ENCODE results near the gene UBE2V1. TPM values are rescaled to one million over a fixed set of nuclear protein-coding genes. Genes with fewer than 3 reads are reported as not detected.
"Not testable (repeated sequence)": the region's sequence is repeated elsewhere in the genome, so short reads cannot be mapped to it uniquely, and the experiment has no call there.

Gene UBE2V1
- total RNA-seq, 1 donor from 2014 or later: 79.8 TPM

GRCh38 chr20:50107086-50107660 is 5.8 kb downstream of the UBE2V1 start:
- no peaks in the 10 kb centered on the region for H3K9me3 Mint-ChIP-seq (ENCODE audit: low read depth)
- H3K36me3 Mint-ChIP-seq (ENCODE audit: low read depth): no peaks in the 10 kb centered on the region
- no peak for DNase-seq (ENCODE audit: low spot score)
- H3K27ac Mint-ChIP-seq (ENCODE audit: unreplicated experiment): peak overlapping the region; percentile 80
- no peaks in the 10 kb centered on the region for H3K27me3 Mint-ChIP-seq (ENCODE audit: low read depth)
- TF ChIP-seq CTCF (IDR thresholded peaks at IDR 0.05): no peak
- no peak overlapping the region for H3K4me3 Mint-ChIP-seq (ENCODE audit: unreplicated experiment)
- peaks cover 85% of the 10 kb centered on the region for H3K4me1 Mint-ChIP-seq (ENCODE audit: low read depth)

GRCh38 chr20:50106669-50107068 is 6.3 kb downstream of the UBE2V1 start:
- H3K4me3 Mint-ChIP-seq (ENCODE audit: unreplicated experiment); DNase-seq (ENCODE audit: low spot score): not testable (repeated sequence)
- H3K4me1 Mint-ChIP-seq (ENCODE audit: low read depth): peaks cover 82% of the 10 kb centered on the region

GRCh38 chr20:50103464-50104107 is 9.4 kb downstream of the UBE2V1 start:
- DNase-seq (ENCODE audit: low spot score); H3K27me3 Mint-ChIP-seq (ENCODE audit: low read depth): not testable (repeated sequence)
- H3K4me1 Mint-ChIP-seq (ENCODE audit: low read depth): peaks cover 76% of the 10 kb centered on the region

More at GRCh38 chr20:50106669-50107068, 6.3 kb downstream of the UBE2V1 start:
- H3K27me3 Mint-ChIP-seq (ENCODE audit: low read depth); H3K36me3 Mint-ChIP-seq (ENCODE audit: low read depth); H3K9me3 Mint-ChIP-seq (ENCODE audit: low read depth): not testable (repeated sequence)
- peak overlapping the region; percentile 80 for H3K27ac Mint-ChIP-seq (ENCODE audit: unreplicated experiment)

GRCh38 chr20:50102551-50102950 is 10.4 kb downstream of the UBE2V1 start:
- not testable (repeated sequence) for H3K36me3 Mint-ChIP-seq (ENCODE audit: low read depth); H3K9me3 Mint-ChIP-seq (ENCODE audit: low read depth); DNase-seq (ENCODE audit: low spot score); H3K4me3 Mint-ChIP-seq (ENCODE audit: unreplicated experiment); H3K27me3 Mint-ChIP-seq (ENCODE audit: low read depth)
- H3K27ac Mint-ChIP-seq (ENCODE audit: unreplicated experiment): peak overlapping the region; percentile 94
- H3K4me1 Mint-ChIP-seq (ENCODE audit: low read depth): peaks cover 75% of the 10 kb centered on the region

More at GRCh38 chr20:50103464-50104107, 9.4 kb downstream of the UBE2V1 start:
- H3K9me3 Mint-ChIP-seq (ENCODE audit: low read depth); H3K4me3 Mint-ChIP-seq (ENCODE audit: unreplicated experiment); H3K36me3 Mint-ChIP-seq (ENCODE audit: low read depth): not testable (repeated sequence)
- peak overlapping the region; percentile 94 for H3K27ac Mint-ChIP-seq (ENCODE audit: unreplicated experiment)

- Mint-ChIP-seq H3K4me1 (ENCODE audit: low read depth) (peaks cover 70% of the 10 kb centered on the region), H3K4me3 (ENCODE audit: unreplicated experiment) (no peak overlapping the region), H3K27me3 (ENCODE audit: low read depth) (no peaks in the 10 kb centered on the region), H3K9me3 (ENCODE audit: low read depth) (no peaks in the 10 kb centered on the region), H3K27ac (ENCODE audit: unreplicated experiment) (no peak overlapping the region), H3K36me3 (ENCODE audit: low read depth) (no peaks in the 10 kb centered on the region)
- DNase-seq (ENCODE audit: low spot score): no peak
- TF ChIP-seq CTCF (IDR thresholded peaks at IDR 0.05): no peak
These were observed 11.1 kb downstream of the UBE2V1 start for GRCh38 chr20:50101887-50102286.

- H3K36me3 Mint-ChIP-seq (ENCODE audit: low read depth): no peaks in the 10 kb centered on the region
- H3K27ac Mint-ChIP-seq (ENCODE audit: unreplicated experiment): no peak overlapping the region
- H3K4me3 Mint-ChIP-seq (ENCODE audit: unreplicated experiment): no peak overlapping the region
- DNase-seq (ENCODE audit: low spot score): no peak
- H3K9me3 Mint-ChIP-seq (ENCODE audit: low read depth): no peaks in the 10 kb centered on the region
- peaks cover 65% of the 10 kb centered on the region for H3K4me1 Mint-ChIP-seq (ENCODE audit: low read depth)
- H3K27me3 Mint-ChIP-seq (ENCODE audit: low read depth): no peaks in the 10 kb centered on the region
- TF ChIP-seq CTCF (IDR thresholded peaks at IDR 0.05): no peak
These were observed 11.7 kb downstream of the UBE2V1 start for GRCh38 chr20:50101281-50101680.

- Mint-ChIP-seq H3K27me3 (ENCODE audit: low read depth) (no peaks in the 10 kb centered on the region), H3K4me1 (ENCODE audit: low read depth) (peaks cover 59% of the 10 kb centered on the region), H3K4me3 (ENCODE audit: unreplicated experiment) (no peak overlapping the region), H3K9me3 (ENCODE audit: low read depth) (no peaks in the 10 kb centered on the region), H3K27ac (ENCODE audit: unreplicated experiment) (peak overlapping the region; percentile 32), H3K36me3 (ENCODE audit: low read depth) (peaks cover 1% of the 10 kb centered on the region)
- TF ChIP-seq CTCF (IDR thresholded peaks at IDR 0.05): no peak
- DNase-seq (ENCODE audit: low spot score): no peak
These were observed 12.4 kb downstream of the UBE2V1 start for GRCh38 chr20:50100552-50100951.
